Gastroesophageal sphincter (tissue), 3 donors: ENCODE measurements around the gene NGB.

Source experiments
- EP300 ChIP-seq: sonication (generic); formaldehyde crosslinking; IDR thresholded peaks from one replicate; pipeline ENCODE4 v1.6.1; 2017; ENCODE audit warnings: antibody characterized with exemption, mild to moderate bottlenecking
- POLR2AphosphoS5 ChIP-seq: sonication (generic); formaldehyde crosslinking; IDR thresholded peaks from one replicate; pipeline ENCODE4 v1.6.1; 2017; ENCODE audit warnings: antibody characterized with exemption
- TF ChIP-seq, protein P1 (sequence below), 4 experiments: fragments of 200-600 bp in 2 of 4; fragments of 450-650 bp in 2 of 4; sonication (generic) in 1 of 4; IDR thresholded peaks; one replicate each; pipeline ENCODE4 v1.5.1; 2017 to 2019; ENCODE audit warnings: antibody characterized with exemption in 4 of 4, mild to moderate bottlenecking in 2 of 4, moderate library complexity in 2 of 4

GRCh38 chr14:77224212-77224611 is 46.8 kb downstream of the NGB start:
- TF ChIP-seq, protein P1, sequence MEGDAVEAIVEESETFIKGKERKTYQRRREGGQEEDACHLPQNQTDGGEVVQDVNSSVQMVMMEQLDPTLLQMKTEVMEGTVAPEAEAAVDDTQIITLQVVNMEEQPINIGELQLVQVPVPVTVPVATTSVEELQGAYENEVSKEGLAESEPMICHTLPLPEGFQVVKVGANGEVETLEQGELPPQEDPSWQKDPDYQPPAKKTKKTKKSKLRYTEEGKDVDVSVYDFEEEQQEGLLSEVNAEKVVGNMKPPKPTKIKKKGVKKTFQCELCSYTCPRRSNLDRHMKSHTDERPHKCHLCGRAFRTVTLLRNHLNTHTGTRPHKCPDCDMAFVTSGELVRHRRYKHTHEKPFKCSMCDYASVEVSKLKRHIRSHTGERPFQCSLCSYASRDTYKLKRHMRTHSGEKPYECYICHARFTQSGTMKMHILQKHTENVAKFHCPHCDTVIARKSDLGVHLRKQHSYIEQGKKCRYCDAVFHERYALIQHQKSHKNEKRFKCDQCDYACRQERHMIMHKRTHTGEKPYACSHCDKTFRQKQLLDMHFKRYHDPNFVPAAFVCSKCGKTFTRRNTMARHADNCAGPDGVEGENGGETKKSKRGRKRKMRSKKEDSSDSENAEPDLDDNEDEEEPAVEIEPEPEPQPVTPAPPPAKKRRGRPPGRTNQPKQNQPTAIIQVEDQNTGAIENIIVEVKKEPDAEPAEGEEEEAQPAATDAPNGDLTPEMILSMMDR (IDR thresholded peaks at IDR 0.05) = no peak
- TF ChIP-seq EP300 (no peak), POLR2AphosphoS5 (no peak)
